Measurements from ENCODE around the gene LRMDA. TPM values are rescaled to one million over a fixed set of nuclear protein-coding genes. Genes with fewer than 3 reads are reported as not detected.

LRMDA gene
- total and polyA plus RNA-seq, 2 of the 13 experiments (the other 11 are each of a cell fraction or from before 2014, with no cell fraction given), result 13.4 to 22.0 TPM

GRCh38 chr10:76309070-76309469 is 877.6 kb downstream of the LRMDA start (continued):
- TF ChIP-seq ZNF710 (CRISPR knock-in tag; IDR thresholded peaks at IDR 0.05; ENCODE audit: borderline replicate concordance) (no peak), ZNF770 (CRISPR knock-in tag; IDR thresholded peaks at IDR 0.05) (no peak), ZNF230 (CRISPR knock-in tag; IDR thresholded peaks at IDR 0.05) (no peak), ZNF337 (CRISPR knock-in tag; IDR thresholded peaks at IDR 0.05; ENCODE audit: borderline replicate concordance, low read depth) (no peak), ZMYM2 (CRISPR knock-in tag; IDR thresholded peaks at IDR 0.05) (no peak), ATRX (CRISPR knock-in tag; IDR thresholded peaks at IDR 0.05; ENCODE audit: borderline replicate concordance) (no peak), GTF2F1 (IDR thresholded peaks at IDR 0.05; ENCODE audit: low read length) (no peak), STAT5B (CRISPR knock-in tag; IDR thresholded peaks at IDR 0.05) (no peak), BCL3 (CRISPR knock-in tag; IDR thresholded peaks at IDR 0.05) (no peak)

Measured in HepG2 (cell line).